Mesodermal cell (in vitro differentiated cells): ENCODE data around the gene PRM3.

Experiments used
- H3K27ac ChIP-seq: 2 replicates; pipeline ENCODE4 v1.7.0; 2013; ENCODE audit warnings: mild to moderate bottlenecking, low read depth, low read length, moderate library complexity; ENCODE audit not compliant: severe bottlenecking
- H3K36me3 ChIP-seq: 2 replicates; pipeline ENCODE4 v1.7.1; 2013; ENCODE audit warnings: mild to moderate bottlenecking, low read length, moderate library complexity; ENCODE audit not compliant: control insufficient read depth, insufficient read depth
- H3K4me1 ChIP-seq: one replicate; pipeline ENCODE4 v1.7.1; 2013; ENCODE audit warnings: mild to moderate bottlenecking, low read length; ENCODE audit not compliant: insufficient read depth, control insufficient read depth, poor library complexity, severe bottlenecking
- H3K4me3 ChIP-seq: 2 replicates; pipeline ENCODE4 v1.7.0; 2013; ENCODE audit warnings: low read length, control low read depth, mild to moderate bottlenecking; ENCODE audit not compliant: insufficient read depth, poor library complexity, severe bottlenecking; ENCODE audit errors: extremely low read depth
- H3K9me3 ChIP-seq: 2 replicates; pipeline ENCODE4 v1.7.1; 2013; ENCODE audit warnings: mild to moderate bottlenecking, low read length, moderate library complexity; ENCODE audit not compliant: control insufficient read depth
- WGBS, 2 experiments: methylation state at CpG; one replicate each; pipeline ENCODE4 v1.1.5; 2013; ENCODE audit warnings: missing lambda C conversion rate in 2 of 2; ENCODE audit not compliant: insufficient coverage in 2 of 2; 5-methylcytosine and 5-hydroxymethylcytosine counted together

The PRM3 gene

GRCh38 chr16:11229432-11229831, 44.0 kb downstream of the PRM3 start:
- no peaks in the 10 kb centered on the region for H3K4me1 ChIP-seq
- no peaks in the 10 kb centered on the region for H3K9me3 ChIP-seq
- no peak overlapping the region for H3K4me3 ChIP-seq
- H3K36me3 ChIP-seq = no peaks in the 10 kb centered on the region
- H3K27ac ChIP-seq = no peak overlapping the region
- WGBS, 2 experiments = 80 to 100% methylated on average over 1 of the region's 5 CpGs

GRCh38 chr16:11225677-11226549, 47.5 kb downstream of the PRM3 start:
- WGBS, 2 experiments = 89 to 90% methylated on average over 13 to 18 of the region's 18 CpGs
- Histone ChIP-seq H3K27ac (no peak overlapping the region), H3K36me3 (no peaks in the 10 kb centered on the region), H3K4me1 (no peaks in the 10 kb centered on the region), H3K9me3 (no peaks in the 10 kb centered on the region), H3K4me3 (no peak overlapping the region)

GRCh38 chr16:11224894-11225676, 48.3 kb downstream of the PRM3 start:
- H3K4me1 ChIP-seq = no peaks in the 10 kb centered on the region
- H3K36me3 ChIP-seq = no peaks in the 10 kb centered on the region
- H3K9me3 ChIP-seq = no peaks in the 10 kb centered on the region
- H3K27ac ChIP-seq = no peak overlapping the region
- no peak overlapping the region for H3K4me3 ChIP-seq
- WGBS, 2 experiments = 88 to 89% methylated on average over 20 of the region's 21 CpGs

GRCh38 chr16:11224096-11224893, 49.1 kb downstream of the PRM3 start:
- H3K4me3 ChIP-seq = no peak overlapping the region
- WGBS, 2 experiments = 42 to 48% methylated on average over 15 to 21 of the region's 24 CpGs
- no peaks in the 10 kb centered on the region for H3K9me3 ChIP-seq
- H3K4me1 ChIP-seq = no peaks in the 10 kb centered on the region
- no peaks in the 10 kb centered on the region for H3K36me3 ChIP-seq
- H3K27ac ChIP-seq = no peak overlapping the region
